Activated T-cell treated with anti-CD3 and anti-CD28 coated beads for 4 hours (primary cell): ENCODE results near the gene ZKSCAN5.

Source experiments
- DNase-seq: peaks from one replicate; pipeline ENCODE4 v3.0.0-alpha.2; 2020

ZKSCAN5 gene

GRCh38 chr7:99504603-99505323 is at the start of gene ZKSCAN5:
Gene ZKSCAN5 (plus strand): TSS chr7:99504662. CDS start chr7:99506045, 1,383 bp downstream.
- DNase-seq = peak; percentile 99

DNA sequence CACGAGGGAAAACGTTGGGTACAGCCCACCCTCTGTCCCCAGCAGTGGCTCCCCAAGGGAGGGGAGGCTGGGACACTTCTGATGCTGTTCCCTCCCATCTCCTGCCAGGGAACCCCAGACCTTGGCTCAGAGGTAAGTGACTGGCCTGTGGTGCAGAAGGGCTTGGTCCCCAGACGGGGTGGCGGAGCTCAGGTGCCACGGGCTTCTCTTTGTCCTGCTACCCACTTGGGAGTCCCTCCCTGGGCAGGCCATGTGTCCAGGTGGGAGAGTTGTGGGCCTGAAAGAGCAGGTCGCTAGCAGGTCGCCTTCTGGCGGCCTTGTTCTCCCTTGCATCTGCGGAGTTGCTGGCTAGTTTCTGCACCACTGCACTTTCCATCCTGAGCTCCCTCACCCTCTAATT is 48.6 kb upstream of the ZKSCAN5 start:
- DNase-seq = no peak

DNA sequence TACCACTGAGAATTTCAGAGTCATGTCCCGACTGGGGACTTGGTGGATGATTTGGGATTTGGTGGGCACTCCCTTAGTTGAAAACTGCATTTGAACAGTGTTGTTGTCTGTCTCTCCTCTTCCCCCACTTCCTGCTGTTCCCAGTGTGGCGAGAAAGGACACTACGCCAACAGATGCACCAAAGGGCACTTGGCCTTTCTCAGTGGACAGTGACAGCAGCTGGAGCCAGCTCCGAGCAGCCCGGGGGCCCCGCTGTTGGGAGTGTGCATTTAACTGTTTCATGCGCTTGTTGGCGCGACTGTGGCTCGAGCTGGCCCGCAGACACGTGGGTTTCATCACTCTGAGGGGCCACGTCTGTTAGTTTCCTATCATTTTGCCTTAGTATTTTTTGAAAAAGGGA is 48.2 kb upstream of the ZKSCAN5 start:
- DNase-seq = no peak

DNA sequence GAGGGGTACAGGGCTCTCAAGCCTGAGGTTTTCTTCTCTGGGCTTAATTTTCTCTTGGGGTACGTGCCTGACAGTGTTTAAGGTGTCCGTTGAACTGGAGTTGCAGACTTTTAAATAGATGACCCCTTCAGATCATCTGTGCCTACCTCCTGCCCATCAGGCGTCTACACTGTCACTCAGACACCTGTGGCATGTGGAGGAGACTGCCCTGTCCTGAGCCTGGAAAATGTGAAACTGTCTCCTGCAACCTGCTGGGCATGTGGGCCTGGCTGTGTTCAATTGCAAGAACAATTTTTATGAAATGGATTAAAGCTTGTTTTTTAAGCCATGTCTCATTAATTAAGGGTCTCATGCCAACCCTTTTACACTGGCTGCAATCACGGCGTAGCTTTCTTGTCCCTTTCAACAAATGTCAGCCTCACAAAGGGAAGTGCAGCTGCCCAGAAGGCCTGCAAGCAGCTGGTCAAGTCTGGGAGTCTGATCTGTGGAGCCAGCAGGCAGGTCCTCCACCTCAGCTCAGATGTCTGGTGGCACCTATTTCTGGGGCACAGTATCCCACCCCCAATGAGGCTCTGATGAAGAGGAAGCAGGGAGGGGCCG is 47.3 kb upstream of the ZKSCAN5 start:
- DNase-seq = no peak

DNA sequence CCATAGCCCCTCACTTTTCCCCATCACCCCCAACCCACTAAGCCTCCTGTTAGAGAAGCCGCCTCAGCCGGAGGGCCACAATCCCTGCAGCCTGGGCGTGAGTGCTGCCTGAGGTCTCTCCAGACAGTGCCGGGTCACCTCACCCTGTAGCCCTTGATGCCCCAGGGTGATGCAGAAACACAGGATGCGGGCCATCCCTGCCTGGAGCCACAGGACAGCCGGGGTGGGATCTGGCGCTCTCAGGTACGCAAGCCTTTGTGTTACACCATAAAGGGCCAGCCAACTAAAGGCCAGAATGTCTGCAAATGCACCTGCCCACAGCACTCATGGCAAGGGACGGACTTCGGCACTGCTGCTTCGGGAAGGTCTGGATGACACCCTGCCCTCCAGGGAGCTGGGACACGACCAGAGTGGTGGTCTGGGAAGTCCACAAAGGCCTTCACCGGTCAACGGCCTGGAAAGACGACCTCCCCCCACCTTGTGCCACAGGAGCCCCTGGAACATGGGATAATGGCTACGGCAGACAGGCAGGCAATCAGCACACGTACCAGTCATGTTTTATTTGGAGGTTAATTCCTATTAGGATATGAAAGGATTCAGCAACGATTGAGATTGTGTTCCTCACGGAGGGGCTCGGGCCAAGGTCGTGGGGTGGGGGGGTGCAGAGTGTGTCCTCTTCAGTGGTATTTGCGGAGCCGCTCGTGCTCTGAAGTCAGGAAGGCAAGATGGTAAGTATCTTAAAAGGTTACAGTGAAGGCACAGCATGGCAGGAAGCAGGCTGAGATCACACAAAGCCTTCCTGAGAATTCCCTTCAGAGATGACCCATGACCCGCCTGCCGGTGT is 46.6 kb upstream of the ZKSCAN5 start:
- no peak for DNase-seq

DNA sequence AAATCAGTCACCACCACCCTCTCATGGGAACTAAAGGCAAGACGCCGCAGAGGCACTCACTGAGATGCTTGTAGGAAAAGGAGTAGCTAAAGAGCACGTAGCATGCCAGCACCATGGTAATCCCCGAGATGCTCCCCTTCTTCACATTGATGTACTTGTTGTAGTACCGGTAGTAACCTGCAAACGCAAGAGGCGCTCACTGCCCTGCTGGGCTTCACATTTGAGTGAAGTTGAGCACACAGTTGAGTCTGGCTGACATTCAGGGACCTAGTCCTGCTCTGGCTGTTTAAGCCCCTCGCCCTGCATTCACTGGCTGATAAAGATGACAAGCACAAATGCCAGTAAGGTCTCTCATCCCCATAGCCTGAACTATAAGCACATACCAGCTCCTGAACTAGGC is 45.4 kb upstream of the ZKSCAN5 start:
- DNase-seq = no peak

DNA sequence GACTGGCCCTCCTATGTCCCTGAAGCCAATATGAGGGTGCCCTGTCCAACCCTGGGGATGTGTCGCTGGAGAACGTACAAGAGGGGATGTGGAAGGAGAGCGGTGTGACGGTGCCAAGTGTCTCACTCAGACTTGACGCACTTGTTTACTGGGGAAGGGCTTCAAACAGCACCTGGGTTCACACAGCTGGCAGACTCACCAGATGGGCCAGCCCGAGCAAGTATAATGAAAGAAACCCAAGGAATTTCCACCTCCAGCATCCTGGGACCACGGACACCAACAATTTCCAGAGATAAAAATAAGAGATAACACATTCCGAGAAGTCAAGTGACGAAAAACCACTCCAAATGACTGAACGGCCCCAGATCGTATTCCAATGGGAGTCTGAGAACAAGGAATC is 43.8 kb upstream of the ZKSCAN5 start:
- no peak for DNase-seq

DNA sequence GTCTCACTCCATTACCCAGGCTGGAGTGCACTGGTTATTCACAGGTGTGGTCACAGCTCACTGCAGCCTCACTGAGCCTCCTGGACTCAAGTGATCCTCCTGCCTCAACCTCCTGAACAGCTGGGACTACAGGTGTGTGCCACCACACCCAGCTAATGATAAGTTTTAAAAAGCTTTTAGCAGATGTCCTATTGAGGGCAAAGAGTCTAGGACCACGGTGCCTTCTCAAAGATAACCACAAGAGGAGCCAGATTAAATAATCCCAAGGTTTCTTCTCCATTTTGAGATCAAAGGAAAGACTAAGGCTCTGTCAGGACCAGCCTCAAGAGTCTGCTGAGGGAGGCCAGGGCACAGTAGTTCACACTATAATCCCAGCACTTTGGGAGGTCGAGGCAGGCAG is 43.2 kb upstream of the ZKSCAN5 start:
- DNase-seq = no peak

GRCh38 chr7:99465421-99465768 is 39.1 kb upstream of the ZKSCAN5 start:
- no peak for DNase-seq

GRCh38 chr7:99468336-99468918 is 36.0 kb upstream of the ZKSCAN5 start:
- no peak for DNase-seq

DNA sequence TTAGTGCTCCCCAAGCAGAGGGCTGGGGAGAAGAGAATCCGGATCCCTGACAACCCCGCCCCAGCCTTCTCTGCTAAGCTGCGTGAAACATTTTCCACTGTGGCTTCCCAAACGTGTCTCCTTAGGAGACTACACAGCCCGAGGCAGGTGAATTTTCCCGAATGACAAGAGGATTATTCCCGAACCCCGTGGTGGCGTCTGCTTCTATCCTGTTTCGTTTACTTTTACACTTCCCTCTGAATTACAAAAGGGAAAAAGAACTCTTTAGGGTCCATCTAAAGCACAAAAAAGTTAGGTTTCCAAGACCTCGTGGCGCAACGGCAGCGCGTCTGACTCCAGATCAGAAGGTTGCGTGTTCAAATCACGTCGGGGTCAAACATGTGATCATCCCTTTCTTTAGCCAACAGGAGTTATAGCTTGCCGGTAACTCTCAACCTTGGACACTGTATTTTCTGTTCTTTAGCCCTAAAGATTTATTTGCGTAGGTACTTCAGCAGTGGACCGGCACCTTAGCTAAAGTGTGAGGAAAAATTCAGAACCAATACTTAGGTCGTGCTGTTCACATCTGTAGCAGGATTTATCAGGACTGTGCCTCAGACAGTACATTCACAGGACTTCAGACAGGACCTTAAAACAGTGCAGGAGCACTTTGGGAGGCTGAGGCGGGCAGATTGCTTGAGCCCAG is 34.9 kb upstream of the ZKSCAN5 start:
- DNase-seq = no peak

- DNase-seq = peak; percentile 94
These were observed 31.7 kb upstream of the ZKSCAN5 start, which contains the start of gene ZNF789 for GRCh38 chr7:99472561-99473314. Gene ZNF789 (plus strand): TSS chr7:99472890. CDS start chr7:99476457, 3,567 bp downstream.

- DNase-seq = no peak
These were observed 31.2 kb upstream of the ZKSCAN5 start for GRCh38 chr7:99473315-99473596.

GRCh38 chr7:99476107-99476506 is 28.4 kb upstream of the ZKSCAN5 start:
- no peak for DNase-seq

DNA sequence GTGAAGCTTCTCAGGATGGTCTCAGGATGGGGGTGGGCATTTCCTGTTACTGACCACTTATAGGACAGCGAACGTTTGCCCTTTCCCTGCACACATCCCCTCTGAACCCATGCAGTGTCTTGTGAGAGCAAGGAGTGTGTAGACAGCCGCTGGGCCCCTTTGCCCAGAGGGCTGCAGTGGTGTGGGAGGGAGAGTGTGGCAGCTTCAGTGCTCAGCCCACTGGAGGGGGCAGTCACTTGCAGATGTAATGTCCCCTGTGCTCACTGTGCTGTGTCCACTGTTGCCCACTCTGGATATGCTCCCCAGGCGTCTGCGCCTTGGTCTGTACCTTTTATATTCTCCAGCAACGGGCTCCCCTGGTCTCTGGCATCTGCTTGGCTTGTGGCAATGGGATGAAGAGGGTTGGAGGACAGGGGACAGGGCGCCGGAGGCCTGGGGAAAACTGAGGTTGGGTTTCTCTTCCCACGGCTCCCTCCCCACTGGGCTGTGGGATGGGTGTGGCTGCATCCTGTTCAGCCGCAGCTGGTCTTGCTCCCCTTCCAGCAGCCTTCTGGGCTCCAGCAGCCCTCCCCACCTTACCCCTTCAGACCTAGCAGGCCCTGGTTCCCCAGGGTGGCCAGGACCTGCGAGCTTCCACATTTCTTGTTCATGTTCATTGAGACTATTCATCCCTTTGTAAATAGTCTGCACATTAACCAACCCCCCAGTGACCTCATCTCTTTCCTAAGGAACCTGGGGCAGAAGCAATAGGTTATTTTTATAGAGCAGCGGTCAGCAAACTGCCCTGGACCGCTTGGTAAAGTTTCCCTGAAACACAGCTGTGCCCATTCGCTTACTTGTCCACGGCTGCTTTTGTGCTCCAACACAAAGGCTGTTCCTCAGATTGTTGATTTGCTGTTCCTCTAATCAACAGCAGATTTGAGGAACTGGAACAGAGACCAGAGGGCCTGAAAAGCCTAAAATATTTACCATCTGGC is 25.7 kb upstream of the ZKSCAN5 start:
- DNase-seq = no peak

GRCh38 chr7:99485094-99485493 is 19.4 kb upstream of the ZKSCAN5 start:
- DNase-seq = no peak

- DNase-seq = no peak
These were observed 15.2 kb upstream of the ZKSCAN5 start for GRCh38 chr7:99489235-99489634.

GRCh38 chr7:99490878-99491277 is 13.6 kb upstream of the ZKSCAN5 start:
- DNase-seq = no peak

- no peak for DNase-seq
These were observed 10.6 kb upstream of the ZKSCAN5 start for GRCh38 chr7:99493823-99494222.

DNA sequence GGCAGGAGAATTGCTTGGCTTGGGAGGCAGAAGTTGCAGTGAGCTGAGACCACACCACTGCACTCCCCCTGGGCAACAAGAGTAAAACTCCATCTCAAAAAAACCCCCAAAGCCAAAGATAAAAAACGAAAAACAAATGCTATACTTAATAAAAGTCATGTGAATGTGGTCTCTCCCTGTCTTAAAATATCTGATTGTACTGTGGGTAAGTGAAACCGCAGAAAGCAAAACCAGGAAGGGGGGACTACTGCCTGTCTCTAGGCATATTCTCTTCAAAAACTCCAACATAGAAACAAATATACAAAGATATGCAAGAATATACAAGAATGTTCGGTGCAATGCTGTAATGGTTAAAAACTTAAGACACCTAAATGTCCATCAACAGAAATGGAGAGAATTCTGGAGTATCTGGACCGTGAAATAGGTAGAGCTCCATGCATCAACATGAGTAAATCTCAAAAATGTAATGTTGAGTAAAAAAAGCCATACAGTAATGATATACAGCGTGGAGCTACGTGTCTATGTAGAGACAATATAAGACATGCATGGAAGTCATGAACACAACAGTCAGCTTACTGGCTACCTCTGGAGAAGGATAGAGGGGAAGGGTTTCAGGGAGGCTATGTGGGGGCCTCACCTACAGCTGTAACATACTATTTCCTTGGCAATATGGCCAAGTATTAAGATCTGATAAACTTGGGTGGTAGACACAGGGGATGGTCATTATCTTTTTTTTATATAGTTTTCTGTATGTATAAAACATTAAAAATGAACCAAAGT is 6.5 kb upstream of the ZKSCAN5 start:
- no peak for DNase-seq
